ENCODE data around the gene SRC.
"Not testable (repeated sequence)": the region's sequence is repeated elsewhere in the genome, so short reads cannot be mapped to it uniquely, and the experiment has no call there.

SRC gene

DNA sequence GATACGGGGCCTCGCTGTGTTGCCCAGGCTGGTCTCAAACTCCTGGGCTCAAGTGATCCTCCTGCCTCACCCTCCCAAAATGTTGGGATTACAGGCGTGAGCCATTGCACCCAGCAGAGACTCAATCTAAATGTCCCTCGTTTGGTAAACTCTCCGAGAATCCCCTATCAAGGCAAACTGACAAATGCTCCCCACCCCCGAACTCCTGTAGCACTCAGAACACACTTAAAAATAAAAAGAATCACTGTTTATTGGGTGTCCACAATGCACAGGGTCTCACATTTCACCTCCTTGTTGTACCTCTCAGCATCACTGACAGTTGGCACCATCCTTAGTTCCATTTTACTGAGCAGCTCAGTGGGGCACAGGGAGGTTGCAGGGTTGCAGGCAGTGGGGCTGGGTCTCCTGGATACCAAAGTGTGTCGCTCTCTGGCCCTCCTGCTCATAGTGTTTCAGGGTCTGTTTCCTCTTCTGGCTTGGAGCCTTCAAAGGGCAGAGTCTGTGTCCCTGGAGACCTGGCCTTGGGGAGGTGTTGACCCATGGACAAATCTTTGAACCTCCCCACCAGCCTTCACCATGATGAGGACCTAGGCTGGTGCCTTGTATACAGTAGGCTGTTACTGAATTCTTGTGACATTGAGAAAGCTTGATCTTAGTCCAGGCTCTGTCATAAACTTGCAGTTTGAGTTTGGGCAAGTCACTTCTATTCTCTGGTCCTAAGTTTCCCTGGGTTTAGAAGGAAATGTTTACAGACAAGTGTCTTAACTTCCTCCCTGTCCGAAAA is 8.5 kb upstream of the SRC start:
- DNase-seq: peak; percentile 25

DNA sequence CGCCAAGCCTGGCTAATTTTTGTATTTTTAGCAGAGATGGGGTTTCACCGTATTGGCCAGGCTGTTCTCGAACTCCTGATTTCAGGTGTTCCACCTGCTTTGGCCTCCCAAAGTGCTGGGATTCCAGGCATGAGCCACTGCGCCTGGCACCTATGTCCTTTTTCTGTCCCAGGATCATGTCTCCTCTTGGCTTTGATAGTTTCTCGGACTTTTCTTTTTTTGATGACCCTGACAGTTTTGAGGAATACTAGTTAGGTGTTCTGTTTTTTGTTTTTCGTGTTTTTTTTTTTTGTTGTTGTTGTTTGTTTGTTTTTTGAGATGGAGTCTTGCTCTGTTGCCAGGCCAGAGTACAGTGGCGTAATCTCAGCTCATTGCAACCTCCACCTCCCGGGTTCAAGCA is 7.6 kb upstream of the SRC start:
- not testable (repeated sequence) for DNase-seq

DNA sequence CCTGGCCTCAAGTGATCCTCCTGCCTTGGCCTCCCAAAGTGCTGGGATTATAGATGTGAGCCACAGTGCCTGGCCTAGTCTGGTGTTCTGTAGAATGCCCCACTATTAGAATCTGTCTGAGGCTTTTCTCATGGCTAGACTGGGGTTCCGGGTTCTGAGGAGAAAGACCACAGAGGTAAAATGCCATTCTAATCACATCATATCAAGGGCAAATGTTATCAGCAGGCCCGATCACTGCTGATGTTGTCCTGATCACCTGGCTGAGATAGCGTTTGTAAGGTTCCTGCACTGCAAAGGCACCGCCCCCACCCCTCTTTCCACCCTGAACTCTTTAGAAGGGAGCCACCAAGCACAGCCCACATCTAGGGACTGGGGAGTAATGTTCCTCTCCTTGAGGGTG is 6.7 kb upstream of the SRC start:
- no peak for DNase-seq

DNA sequence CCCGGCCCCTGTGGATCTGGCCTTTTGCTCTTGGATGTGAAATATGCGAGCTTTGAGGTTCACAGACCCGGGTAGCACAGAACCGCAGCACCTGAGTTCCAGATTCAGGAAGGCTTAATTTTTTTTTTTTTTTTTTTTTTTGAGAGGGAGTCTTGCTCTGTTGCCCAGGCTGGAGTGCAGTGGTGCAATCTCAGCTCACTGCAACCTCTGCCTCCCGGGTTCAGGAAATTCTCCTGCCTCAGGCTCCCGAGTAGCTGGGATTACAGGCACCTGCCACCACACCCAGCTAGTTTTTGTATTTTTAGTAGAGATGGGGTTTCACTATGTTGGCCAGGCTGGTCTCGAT is 6.2 kb upstream of the SRC start:
- DNase-seq: not testable (repeated sequence)

DNA sequence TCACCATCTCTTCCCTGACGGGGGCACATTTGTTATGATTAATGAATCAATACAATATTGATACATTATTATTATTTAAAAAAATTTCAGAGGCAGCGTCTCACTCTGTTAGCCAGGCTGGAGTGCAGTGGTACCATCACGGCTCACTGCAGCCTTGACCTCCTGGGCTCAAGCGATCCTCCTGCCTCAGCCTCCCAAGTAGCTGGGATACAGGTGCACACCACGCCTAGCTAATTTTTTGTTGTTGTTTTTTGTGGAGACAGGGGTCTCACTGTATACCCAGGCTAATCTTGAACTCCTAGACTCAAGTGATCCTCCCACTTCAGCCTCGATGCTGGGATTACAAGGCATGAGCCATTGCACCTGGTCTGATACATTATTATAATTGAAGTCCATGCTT is 4.9 kb upstream of the SRC start:
- DNase-seq: no peak

DNA sequence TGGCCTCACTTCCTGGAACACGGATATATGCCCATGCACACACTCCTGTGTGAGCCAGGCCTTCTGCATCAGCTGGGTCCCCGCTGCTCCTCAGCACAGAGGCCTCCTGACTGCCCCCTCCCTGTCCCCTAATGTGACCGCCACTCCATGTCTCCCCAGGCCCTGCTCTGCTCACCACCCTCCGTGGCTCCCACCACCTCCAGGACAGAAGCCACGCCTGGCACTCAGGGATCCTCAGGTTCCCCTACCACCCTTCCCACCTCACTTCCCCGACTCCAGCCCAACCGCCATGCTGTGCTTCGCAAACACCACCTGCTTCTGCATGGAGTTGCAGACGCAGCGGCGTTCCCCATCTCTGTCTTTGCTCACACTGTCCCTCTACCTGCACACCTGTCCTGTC is 4.3 kb upstream of the SRC start:
- no peak for DNase-seq

DNA sequence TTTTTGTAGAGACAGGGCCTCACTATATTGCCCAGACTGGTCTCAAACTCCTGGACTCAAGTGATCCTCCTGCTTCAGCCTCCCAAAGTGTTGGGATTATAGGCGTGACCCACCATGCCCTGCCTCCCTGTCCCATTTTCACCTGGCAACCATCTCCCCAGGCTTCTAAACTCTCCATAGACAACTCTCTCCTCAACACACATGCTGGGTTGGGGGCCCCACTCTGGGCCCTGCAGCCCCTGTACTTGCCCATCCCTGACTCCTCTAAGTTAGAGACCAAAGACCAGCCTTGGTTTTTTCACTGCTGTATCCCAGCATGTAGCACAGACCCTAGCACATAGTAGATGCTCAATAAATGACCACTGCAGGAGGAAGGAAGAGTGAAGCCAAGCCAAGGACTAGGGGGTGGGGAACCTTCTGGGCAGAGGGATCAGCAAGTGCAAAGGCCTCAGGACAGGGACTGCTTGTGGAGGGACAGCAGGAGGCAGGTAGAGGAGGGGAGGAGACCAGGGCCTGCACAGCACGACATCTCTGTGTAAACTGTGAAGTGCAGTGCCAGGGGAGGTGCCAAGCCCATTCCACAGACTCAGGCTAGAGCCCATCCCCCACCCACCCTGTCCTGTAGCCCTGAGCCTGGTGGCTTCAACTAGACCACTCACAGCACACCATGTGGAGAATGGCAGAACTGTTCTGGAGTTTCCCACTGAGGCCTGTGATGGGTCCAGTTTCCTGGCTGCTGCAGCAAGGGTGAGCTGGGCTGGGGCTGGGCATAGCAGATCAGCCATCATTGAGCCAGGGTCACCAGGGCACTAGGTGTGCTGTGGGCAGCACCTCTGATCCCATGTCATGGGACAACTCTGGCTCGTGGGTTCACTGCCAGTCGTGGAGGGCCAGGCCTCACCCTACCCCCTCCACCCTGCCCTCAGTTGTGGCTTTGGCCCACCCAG is 3.4 kb upstream of the SRC start:
- DNase-seq: no peak

DNA sequence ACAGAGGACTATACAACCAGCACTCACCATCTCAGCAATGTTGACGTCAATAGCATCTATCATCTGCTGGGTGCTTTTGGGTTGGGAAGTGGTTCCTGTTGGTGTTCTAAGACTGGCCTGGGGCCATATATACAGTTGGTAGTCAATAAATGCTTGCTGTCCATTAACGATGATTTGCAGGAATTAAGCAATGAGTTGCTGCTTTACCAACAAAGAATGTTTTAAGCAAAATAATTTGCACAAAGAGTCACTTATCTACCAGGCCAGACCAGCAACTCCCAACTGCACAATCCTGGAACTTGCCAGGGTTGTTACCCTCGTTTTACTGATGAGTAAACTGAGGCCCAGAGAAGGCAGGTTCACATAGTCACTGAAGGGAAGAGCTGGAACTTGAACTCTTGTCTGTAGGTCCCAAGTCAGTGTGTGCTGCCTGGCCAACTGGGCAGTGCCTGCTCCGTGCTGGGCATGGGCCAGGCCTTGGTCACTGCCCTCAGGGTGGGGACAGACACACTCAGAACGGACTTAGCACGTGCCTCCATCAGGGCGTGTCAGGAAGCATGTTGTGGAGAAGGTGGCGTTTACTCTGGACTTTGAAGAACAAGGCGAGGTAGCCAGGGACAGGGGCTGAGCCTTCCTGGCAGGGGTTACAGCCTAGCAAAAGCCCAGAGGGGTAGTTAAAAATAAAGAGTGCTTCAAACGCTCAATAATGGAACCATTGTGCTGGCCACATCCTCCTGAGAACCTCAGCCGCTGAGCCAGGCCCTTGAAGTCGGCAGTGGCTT is 2.5 kb upstream of the SRC start:
- no peak for DNase-seq

DNA sequence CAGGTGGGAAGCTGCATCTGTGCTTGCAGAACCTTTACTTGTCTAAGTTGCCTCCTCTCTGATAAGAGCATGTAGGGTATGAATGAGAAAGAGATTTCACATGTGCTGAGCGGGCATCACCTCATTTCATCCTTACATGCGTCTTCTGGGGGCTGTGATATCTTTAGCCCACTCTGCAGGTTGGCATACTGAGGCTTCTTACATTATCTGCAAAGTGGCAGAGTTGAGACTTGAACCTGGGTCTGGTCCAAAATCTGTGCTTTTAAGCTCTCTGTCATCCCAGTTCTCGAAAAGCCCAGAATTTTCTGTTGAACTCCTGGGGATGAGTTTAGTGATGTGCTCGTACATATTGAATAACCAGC is 2.0 kb upstream of the SRC start:
- DNase-seq: no peak

DNA sequence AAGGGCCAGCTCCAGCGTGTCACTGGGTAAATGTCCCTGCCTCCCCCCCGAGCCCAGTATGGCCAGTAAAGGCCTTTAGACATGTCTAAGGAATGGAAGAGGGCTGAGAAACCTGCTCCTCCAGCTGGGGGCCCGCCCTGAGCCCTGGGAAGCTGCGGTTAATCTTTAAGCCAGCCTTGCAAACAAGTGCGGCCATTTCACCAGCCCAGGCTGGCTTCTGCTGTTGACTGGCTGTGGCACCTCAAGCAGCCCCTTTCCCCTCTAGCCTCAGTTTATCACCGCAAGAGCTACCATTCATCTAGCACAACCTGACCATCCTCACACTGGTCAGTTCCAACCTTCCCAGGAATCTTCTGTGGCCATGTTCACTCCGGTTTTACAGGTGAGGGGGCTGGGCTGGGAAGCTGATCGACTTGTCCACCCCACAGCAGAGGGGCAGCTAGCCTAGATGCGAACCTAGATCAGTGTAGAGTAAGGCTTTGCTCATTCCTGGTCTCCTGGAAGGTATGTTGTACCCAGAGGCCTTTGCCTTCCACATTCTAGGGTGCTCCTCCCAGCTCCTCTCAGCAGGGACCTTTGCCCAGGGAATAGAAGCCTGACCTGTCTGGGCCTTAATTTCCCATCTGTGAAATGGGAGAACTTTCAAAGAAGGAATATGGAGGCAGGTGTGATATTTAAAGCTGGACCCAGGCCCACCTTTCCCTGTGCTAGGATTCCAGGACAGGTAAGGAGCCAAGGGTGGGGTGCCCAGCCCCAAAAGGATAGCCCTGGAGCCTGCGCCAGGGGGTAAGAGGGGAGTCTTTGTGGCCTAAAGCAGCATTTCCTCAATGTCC is 1.2 kb upstream of the SRC start:
- no peak for DNase-seq

DNA sequence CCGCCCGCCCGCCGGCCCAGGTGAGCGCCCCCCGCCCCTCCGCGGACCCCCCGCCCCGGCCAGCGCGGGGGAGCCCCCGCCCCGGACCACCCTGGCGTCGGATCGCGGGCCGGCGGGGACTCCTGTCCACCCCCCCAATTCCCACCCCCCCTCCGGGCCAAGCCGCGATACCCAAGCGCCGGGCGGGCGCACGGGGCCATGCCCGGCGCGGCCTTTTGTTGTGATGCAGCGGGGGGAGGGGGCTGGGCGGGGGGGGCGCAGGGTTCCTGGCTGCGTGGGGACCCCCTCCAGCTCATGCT is 245 bp downstream of the SRC start:
- DNase-seq: no peak

DNA sequence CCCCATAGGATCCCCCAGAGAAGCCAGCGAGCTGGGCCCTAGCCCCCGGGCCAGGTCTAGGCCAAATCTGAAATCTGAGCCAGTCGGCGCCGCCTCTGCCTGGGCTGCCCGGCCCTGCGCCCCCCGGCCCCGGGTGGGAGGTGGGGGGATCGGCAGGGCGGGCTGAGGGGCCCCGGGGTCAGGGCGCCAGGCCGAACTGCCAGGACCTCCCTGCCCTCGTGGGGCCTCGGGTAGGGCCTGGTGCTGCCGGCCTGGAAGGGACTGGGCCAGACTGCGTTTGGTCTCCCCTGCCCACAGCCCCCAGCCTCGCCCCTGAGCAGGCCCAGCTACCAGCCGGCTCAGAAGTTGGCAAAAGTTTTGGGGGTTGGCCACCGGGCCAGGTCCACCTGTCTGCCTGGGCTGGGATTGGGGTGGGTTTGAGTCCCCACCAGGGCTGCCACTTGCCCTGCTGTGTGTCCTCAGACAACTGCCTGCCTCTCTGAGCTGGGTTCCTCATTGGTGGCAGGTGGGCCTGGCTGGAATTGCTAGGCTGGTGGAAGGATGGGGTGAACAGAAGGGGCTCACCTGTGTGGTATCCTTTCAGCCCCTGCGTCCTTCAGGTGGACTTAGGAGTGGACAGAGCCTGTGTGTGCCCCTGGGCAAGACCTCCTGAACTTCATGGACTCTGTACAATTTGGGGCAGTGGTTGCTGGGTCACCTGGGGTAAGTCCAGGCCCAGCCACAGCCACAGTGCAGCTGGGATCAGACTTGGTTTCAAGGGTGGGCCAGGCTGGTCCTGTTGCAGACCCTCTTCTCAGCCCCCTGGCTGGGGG is 801 bp downstream of the SRC start:
- no peak for DNase-seq

DNA sequence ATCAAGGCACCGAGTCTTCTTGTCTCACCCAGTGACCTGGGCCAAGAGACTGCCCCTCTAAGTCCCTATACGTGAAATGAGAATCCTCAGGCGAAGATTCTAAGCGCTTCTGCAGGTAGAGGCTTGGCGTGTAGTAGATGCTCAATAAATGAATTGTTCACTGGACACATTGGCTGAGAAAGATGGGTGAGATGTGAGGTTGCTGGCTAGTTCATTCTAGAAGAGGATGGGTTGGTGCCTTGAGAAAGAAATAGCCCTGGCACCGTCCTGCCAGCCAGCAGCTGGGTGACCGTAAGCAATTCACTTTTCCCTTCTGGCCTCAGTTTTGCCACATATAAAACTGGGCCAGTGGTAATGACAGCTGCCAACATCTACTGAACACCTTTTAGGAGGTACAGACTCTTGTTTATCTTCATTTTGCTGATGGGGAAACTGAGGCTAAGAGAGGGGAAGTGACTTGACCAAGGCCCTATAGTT is 1.4 kb downstream of the SRC start:
- DNase-seq: no peak

DNA sequence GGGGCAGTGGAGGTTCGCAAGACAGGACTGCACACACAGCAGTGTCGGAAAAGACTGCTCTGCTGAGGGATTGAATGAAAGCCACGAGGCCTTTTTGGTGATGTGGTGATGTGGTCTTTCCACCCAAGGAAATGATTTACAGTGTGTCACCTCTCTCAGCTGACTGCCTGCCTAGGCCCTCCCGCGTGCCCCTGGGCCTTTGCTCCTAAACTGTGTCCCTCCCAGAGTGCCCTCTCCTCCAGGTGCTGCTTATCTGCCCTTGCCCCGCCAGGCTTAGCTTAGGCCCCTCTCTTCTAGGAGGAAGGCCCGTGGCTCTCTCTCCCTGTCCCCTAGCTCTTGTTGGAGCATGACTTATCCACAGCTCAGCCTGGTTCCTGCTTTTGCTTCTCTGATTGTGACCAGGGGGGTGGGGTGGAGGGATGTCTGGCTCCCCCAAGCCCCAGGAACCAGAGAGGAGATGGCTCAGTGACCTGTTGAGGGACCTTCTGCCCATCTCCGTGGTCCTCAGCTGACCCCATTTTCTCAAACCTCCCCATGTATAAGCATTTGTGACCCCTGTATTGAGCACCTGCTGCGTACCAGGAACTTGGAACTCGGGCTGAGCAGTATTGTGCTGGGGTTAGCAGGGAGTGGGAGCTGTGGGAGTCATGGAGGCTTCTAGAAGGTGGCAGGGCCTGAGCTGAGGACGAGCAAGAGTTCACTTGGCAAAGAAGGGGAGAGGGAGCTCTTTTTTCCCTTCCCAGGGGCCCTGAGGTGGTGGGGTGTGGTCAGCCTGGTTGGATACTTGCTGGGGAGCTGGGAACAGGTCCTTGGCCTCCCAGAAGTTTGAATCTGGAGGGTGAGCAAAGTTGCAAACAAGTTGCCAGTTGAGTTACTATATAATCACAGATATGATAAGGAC is 2.2 kb downstream of the SRC start:
- DNase-seq: no peak

DNA sequence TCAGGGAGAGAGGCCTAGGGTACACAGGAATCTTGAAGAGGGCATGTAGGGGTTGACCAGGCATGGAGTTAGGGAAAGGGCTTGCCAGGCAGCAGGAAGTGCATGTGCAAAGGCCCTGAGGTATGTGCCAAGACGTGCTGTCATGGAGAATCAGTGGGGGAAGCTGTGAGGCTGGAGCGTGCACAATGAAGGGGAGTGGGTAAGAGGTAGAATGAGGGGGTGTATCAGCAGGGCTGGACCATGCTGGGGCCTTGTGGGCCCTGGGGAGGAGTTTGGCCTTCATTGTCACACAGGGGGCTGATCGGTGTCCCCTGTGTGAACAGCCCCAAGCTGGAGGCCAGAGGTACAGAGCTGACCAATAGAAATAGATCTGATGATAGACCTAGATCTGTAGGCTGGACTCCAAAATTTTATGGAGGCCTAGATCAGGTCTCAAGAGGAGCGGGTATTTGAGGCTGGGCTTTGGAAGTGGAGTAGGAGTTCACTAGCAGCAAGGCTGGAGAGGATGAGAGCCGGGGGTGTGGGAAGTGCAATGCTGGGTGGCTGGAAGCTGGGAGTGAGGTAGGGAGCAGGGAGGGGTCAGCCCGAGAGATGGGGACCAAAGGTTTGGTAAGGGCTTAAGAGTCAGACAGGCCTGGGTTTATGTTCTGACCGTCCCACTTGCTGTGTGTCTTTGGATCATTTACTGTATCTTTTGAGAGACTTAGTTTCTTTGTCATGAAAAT is 3.0 kb downstream of the SRC start:
- DNase-seq: no peak

DNA sequence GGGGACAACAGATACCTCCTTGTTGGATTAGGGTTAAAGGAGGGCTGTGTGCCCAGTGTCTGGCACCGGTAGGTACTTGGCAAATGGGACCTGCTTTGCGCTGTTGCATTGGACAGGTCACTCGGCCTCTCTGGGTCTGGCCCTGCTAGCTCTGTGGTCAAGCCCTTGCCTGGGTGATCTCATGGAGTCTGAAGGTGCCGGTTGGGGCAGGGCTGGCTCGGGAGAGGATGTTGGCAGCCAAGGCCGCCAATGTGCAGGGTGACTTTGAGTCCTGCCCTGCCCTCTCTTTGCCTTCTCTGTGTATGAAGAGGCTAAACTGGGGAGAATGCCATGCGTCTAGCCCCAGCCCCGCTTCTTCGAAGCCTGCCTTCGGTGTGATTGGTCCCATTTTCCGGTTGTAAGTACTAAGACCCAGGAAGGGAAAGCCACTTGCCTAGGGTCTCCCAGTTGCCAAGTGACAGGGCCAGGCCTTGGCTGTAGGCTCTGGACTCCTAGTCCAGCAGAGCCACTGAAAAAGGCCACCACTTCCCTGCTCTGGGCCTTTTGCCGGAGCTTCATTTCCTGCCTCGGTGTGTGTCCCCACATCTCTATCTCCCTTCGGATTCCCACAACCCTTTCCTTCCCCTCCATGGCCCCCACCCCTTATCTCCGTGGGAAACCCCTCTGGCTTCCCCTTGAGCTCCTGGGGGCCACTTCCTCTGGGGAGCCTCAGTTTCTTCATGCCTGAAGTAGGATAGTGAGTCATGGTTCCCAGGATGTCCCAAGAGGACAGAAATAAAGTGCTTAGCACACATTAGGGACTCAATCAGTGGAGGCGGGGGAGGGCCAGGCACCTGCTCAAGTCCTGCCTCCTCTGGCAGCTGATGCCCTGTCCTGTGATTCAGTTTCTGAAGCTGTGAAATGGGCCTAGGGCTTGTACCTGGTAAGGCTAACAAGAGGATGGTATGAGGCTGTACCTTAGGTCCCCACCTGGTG is 3.9 kb downstream of the SRC start:
- no peak for DNase-seq

DNA sequence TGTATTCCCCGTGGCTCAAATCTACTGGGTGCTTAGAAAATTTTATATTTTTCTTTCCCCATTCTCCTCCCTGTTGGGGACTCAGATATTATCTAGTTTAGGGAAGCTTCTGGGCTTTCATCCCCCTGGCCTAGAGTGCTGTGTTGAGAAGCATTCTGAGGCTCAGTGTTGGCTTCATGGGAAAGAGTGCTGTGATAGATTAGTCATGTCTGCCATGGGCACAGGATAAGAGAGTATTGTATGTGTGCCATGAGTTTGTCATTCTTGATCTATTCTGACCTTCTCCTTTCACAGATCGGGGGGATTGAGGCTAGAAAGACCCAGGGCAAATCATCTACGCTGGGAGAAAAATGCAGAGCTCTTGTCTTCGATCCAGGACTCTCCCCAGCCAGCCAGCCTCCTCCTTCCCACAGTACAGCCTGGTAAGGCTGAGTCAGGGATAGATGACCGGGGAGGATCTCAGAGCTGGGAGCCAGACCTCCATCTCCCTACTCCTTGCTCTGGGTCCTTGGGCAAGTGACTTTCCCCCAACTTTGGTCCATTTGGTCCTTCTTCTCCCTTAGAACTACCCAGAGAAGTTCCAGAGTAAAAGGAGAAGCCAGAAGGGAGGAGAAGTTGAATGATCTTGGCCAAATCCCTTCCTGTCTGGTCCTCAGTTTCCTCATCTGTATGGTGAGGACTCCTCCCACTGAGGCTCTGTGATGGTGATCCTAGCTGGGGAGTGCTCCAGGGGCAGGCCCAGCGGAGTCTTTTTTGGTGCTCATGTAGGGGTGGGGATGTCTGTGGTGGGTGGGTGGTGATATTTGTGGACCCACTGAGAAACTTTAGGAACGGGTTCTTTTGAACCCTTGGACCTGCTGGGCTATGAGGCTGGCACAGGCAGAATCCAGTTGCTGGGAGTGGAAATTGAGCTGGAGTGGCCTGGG is 5.0 kb downstream of the SRC start:
- DNase-seq: no peak

Measured in NCI-H2029 treated with DMSO at 0.1 percent for 48 hours (cell line).